Fibroblast of skin of scalp (primary cell): Measurements from ENCODE around the gene MRPL48.

ENCODE experiments used
- DNase-seq: peaks from one replicate; pipeline ENCODE4 v3.0.0-alpha.2; 2013

MRPL48 gene

GRCh38 chr11:73894725-73895335 is 107.2 kb downstream of the MRPL48 start:
- peak; percentile 30 for DNase-seq

GRCh38 chr11:73902303-73902702 is 114.6 kb downstream of the MRPL48 start:
- DNase-seq, result no peak

- peak; percentile 23 for DNase-seq
Measured at GRCh38 chr11:73907191-73907590, 119.5 kb downstream of the MRPL48 start.

- no peak for DNase-seq
Measured at GRCh38 chr11:73912026-73912425, 124.4 kb downstream of the MRPL48 start.

- no peak for DNase-seq
Measured at GRCh38 chr11:73913472-73913871, 125.8 kb downstream of the MRPL48 start.

GRCh38 chr11:73914284-73914683 is 126.6 kb downstream of the MRPL48 start:
- no peak for DNase-seq
